Stimulated activated CD4-positive, alpha-beta T cell treated with anti-CD3 and anti-CD28 coated beads, Interleukin-2, amount 100 ng/mL, for 24 hours (primary cell): ENCODE measurements around the gene SERPINB4.

Source experiments
- DNase-seq, 2 donors: peaks; one replicate each; pipeline ENCODE4 v3.0.0-alpha.2; 2020

SERPINB4 gene

DNA sequence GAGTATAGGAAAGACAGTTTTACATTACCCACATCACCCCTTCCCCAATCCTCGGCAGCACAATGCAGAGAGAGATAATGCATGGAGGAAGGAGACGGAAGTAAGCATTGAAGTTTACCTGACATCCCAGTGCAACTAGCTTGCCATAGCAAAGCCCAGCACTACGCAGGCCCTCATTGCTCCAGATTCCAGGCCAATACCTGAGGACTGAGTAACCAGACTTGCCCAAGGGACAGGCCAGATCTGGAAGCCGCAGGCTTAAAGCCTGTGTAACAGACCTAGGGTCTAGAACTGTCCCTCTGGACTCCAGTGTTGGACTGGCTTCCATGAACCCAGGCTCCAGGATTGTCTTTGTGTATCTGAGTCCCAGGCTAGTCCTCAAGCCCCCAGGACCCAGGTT is 17.6 kb downstream of the SERPINB4 start:
- DNase-seq = no peak

DNA sequence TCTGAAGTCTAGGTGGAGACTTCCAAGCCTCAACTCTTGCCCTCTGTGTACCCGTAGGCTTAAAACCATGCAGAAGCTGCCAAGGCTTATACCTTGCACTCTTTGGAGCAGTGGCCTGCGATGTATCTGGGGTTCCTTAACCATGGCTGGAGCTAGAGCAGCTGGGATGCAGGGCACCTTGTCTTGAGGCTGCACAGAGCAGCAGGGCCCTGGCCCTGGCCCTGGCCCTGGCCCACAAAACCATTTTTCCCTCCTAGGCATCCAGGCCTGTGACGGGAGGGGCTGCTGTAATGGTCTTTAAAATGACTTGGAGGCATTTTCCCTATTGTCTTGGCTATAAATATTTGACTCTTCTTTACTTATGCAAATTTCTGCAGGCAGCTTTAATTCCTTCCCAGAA is 19.2 kb downstream of the SERPINB4 start:
- DNase-seq = no peak

DNA sequence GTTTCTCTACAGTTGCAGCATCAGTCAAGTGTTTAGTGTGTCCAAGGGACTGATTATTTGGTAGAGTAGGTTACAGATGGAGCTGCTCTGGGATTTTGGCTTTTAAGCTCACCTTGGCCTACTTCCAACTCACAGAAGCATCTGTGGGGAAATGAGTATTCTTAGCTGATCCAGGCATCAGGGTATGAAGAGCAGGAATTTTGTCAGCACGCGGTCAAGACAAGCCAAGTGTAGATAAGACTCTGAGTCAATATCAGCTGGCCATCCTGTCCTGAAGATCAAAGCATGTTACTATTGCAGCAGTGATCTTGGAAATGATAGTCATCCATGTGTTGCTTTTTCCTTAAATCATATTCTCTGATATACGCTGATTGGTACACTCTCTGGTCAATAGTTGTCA is 24.4 kb downstream of the SERPINB4 start:
- no peak for DNase-seq

DNA sequence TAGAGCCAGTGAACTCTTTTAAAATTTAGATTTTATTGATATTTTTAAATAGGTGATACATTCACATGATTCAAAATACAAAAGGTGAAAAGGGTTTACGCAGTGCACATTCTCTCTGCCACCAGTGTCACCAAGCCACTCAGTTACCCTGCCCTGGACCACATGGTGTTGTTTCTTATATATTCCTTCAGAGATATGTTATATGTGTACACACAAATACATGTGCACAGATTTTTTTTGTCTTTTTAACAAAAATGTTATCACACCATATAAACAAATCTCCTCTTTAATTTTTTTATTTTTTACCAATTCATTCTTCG is 26.2 kb downstream of the SERPINB4 start:
- DNase-seq = no peak

DNA sequence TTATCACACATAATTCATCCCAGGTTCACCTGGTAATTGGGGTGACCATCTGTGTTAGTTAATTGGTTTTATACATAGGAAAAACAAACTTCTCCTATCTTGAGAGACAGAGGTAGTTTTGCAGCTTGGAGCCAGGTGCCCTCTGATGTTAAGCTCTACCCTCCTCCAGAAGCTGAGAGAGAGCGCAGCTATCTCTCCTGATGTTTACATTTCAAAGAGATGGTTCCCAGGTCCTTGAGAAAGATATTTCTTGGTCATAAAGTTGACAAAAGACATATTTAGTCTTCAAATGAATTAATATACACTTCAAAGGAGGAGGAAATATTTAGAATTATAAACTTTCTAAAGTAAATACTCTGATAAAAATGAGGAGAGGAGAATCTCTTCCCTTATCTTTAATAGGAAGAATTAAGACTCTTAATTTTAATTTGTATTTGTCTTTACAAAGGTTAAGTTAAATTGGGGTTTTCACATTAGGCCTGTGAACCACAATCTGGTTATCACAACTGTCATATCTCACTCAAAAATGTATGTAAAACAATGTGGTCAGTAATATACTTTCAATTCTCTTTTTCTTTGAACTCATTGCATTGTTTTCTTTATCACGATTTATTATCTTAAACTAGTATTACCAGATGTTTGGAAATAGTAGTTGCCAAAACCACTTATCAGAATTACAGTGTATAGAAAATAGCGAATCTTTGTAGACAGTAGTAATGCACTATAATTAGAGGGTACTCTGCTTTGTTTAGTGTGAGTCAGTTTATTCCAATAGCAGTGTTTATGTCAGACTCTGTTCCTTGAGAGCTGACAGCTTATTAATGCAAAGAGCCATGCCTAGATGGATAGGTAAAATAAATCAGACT is 26.8 kb downstream of the SERPINB4 start:
- no peak for DNase-seq

DNA sequence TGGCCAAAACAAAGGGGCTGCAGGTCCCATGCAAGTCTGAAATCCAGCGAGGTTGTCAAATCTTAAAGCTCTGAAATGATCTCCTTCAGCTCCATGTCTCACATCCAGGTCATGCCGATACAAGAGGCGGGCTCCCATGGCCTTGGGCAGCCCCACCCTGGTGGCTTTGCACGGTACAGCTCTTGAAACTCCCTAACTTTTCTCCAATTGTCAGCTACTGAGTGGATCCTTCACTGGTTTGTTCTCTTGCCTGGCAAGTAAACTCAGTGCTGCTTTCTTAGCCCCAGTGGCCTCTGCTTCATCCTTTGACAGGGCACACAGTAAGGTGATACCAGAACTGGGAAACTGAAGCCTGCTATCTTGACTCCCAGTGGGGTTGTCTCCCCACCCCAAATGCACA is 30.6 kb downstream of the SERPINB4 start:
- no peak for DNase-seq

DNA sequence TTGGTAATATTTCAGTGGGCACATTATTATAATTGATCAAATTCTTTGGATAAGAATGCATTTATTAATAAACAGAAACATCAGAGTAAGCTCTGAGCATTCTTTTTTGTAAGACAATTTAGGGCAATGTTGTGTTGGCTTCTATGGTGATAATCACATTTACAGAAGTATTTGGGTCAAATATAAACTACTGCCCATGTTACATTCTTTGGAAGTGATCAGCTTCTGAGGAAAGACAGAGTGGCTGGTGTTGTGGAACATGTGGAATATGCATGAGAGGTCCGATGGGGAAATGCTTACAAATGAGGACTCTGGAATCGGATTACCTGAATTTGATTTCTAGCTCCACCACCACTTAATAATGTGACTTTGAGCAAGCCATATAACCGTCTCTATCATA is 37.5 kb downstream of the SERPINB4 start:
- DNase-seq = no peak

DNA sequence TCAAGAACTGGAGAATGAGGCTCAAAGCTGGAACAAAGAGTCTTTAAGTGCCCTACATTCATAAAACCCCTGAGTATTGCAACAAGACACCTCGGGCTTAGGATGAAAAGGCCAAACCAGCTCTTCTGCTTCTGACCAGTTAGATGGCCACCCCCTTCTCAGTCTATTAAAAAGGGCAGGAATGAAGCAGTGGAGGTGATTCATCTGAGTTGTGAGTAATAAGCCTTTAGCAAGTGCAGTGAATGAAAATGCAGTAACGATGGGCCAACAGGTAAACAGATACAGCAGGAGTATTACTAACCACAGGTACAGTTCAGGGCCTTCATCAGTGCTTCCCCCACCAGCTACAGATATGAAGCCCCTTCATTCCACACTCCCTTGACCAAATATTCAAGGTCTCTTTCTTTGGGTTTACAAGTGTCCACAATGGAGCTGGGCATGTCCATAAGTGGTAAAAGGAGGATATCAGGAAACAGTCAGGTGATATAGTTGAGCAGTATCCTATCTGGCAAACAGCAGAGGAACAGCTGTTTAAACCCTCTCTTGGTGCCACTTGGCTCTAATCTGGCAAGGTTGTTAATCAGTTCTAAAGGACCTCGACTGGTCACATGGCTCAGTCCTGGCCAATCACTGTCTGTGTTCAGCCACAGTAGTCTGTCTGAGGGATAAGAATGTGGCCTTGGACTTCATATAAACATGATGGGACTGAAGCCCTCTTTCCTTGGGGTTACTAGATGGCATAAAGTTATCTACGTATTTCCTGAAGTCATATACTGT is 39.1 kb downstream of the SERPINB4 start:
- DNase-seq = no peak

DNA sequence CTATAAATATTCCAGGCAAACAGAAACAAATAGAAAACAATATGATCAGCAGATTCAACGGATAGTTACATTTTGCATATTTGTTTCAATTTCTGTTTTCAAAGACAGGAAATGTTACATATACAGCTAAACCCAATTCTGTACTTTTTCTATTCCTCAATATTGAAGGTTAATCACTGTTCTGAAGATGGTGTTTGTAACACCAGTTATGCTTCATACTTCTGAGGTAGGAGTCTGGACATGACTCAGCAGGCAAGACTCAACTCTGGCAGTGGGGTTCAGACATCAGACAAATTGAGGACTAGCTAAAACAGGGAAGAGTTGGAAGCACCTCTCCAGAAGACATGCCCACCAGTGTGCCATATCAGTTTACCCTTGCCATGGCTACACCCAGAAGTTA is 40.3 kb downstream of the SERPINB4 start:
- DNase-seq = no peak

DNA sequence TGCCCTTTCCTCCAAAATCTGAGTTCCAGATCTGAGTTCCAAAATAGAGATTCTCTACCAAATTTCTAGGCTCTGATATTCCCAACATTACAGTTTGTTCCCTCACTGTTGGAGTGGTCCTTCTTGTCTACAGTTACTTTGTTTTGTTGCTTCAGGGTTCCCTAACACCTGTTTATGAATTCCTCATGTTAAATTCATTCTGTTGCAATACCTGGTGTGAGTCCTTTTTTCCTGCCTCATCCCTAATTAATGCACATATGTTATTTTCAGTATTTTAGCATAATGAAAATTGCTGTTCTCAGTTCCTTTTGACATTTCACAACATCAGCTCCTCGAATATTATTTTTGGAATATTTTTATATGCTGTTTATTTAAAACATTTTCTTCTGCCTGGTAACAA is 40.7 kb downstream of the SERPINB4 start:
- no peak for DNase-seq

DNA sequence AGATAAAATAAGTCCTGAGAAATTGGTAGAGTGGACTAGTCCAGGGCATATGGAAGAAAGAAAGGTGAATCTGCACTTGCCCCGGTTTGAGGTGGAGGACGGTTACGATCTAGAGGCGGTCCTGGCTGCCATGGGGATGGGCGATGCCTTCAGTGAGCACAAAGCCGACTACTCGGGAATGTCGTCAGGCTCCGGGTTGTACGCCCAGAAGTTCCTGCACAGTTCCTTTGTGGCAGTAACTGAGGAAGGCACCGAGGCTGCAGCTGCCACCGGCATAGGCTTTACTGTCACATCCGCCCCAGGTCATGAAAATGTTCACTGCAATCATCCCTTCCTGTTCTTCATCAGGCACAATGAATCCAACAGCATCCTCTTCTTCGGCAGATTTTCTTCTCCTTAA is 47.1 kb downstream of the SERPINB4 start:
- DNase-seq = no peak

DNA sequence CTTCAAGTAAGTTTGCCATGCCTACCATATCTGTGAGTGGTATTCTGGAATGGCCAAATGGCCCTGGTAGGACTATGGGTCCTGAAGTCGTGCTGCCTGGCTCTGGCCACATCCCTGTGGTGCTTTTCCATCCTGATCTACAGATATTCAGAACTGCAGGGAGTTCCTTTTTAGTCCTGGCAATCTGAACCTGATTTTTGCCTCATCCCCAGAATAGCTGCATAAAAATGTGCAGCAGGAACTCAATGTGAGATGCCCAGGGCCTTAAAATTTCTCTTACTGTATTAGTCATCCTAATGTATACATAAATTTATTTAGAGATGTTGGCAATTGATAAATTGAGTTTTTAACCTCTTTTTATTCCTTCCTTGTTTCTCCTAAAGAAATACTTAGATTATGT is 51.6 kb downstream of the SERPINB4 start:
- no peak for DNase-seq

DNA sequence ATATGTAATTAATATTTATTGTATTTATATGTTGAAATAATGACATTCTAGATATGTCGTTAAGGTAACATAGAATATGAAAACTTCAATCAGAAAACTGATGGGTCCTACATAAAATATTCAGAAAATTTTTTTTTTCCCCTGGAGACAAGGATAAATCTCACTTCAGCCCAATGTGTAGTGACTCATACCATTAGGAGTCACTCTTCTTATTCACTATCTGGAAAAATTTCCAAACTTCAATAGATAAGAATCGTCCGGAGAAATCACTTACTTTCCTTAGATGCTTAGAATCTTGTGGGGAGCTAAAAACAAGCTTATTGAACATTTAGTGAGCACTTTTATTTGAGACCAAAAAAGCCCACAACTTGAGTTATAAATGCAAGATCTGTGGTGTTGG is 52.3 kb downstream of the SERPINB4 start:
- no peak for DNase-seq

DNA sequence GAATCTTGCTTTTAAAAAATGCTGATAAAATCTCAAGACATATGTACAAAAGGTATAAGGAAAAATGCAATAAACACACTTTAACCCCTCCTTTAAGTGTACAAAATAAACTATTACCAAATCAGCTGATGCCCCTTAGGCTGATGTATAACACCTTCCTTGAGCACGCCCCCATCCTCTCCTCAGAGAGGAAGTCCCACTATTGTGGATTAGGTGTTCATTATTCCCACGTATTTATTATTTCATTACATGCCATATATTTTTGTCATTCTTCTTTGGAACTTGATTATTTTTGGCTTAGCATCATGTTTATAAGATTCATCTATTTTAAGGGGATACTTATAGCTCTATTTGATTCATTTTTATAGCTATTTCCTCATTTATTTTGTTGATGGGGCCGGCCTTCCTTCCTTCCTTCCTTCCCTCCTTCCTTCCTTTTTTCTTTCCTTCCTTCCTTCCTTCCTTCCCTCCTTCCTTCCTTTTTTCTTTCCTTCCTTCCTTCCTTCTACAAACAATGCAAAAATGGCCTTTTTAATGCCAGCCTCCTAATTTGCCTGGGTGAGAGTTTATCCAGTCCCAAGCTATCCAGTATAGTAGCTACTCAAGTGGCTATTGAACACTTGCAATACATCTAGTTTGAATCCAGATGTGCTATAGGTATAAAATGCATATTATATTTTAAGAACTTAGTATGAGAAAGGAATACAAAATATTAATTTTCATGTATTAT is 52.9 kb downstream of the SERPINB4 start:
- no peak for DNase-seq

DNA sequence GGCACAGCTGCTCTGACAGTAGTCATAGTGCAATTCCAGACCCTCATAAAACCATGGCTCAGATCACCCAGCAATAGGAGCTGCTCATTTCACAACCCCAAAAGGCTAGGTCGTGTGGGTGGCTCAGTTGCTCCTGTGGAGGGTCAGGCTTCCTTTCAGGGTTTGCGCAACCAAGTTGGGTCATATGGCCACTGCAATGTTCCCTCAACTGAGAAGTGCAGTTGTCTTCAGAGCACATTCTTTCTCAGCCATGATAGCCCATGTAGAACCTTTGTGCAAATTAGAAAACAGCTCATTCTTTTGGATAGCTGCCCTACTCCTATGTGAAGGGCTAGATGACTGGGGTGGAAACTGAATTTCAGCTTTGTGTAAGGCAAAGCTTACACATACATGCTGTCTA is 53.7 kb downstream of the SERPINB4 start:
- no peak for DNase-seq

DNA sequence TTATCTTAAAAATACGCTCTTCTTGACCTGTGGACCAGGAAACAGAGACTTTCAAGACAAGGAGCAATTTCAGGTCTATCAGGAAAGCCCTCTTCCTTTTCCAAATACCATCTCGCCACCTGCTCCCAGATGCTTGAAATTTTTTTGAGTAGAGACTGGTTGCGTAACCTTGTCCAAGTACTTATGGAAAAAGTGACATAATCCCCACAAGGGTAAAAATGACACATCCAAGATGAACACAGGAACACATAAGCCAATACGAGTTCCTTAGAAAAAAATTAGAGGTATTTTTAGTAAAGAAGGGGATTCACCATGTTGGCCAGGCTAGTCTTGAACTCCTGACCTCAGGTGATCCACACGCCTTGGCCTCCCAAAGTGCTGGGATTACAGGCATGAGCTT is 55.1 kb downstream of the SERPINB4 start:
- DNase-seq = no peak
